Nephron progenitor cell (in vitro differentiated cells): ENCODE data around the gene FOXC2.

Experiments
- DNase-seq: peaks from one replicate; pipeline ENCODE4 v3.0.0; 2021
- H3K27ac Mint-ChIP-seq: 2 replicates; pipeline ENCODE4 v1.8.0; 2021; ENCODE audit warnings: mild to moderate bottlenecking, moderate library complexity, mixed read lengths
- H3K27me3 Mint-ChIP-seq: 2 replicates; pipeline ENCODE4 v1.8.0; 2021; ENCODE audit warnings: mild to moderate bottlenecking, low read depth, mixed read lengths; ENCODE audit not compliant: poor library complexity
- H3K36me3 Mint-ChIP-seq: 2 replicates; pipeline ENCODE4 v1.8.0; 2021; ENCODE audit warnings: low read depth, mixed read lengths
- H3K4me1 Mint-ChIP-seq: 2 replicates; pipeline ENCODE4 v1.8.0; 2021; ENCODE audit warnings: mixed read lengths
- H3K4me3 Mint-ChIP-seq: 2 replicates; pipeline ENCODE4 v1.8.0; 2021; ENCODE audit warnings: mild to moderate bottlenecking, moderate library complexity, mixed read lengths
- H3K9me3 Mint-ChIP-seq: 2 replicates; pipeline ENCODE4 v1.8.0; 2021; ENCODE audit warnings: mild to moderate bottlenecking, moderate library complexity, mixed read lengths
- TF ChIP-seq, protein P1 (sequence below): fragments of 200-600 bp; sonication (generic); IDR thresholded peaks from 2 replicates; pipeline ENCODE4 v1.5.0; 2021; ENCODE audit warnings: antibody characterized with exemption

Gene FOXC2

DNA sequence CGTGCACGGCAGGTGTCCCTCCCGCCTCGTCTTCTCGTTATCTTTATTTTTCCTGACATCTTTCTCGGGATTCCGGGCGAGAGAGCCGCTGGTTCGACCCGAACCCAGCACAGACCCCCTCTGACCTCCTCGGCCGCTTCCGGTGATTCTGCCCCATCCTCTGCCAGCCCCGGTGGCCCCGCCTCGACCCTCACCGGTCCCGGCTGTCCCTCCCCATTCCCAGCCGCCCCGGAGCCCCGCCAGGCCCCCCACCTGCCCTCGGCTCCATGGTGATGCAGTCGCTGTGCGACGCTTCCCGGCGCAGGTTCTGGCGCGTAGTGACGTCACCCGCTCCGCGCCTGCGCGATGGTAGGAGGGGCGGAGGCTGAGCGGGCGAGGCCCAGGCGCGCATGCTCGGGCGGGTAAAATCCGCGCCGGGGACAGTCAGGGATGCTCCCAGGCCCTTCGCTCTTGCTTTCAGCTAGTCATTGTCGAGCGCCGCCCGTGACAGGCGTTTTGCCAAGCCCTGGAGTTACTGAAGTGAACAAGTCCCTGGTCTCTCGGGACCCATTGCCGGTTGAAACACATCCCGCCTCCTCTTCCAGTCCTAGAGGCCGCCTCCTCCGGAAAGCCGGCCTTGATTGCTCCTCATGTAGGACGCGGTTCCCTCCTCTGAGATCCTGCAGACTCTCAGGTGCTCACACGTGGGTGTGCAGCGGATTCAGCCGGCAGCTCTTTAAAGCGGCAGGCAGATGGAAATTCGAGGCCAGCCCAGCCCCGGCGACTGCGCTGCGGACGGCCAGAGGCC lies 11.5 kb upstream of the FOXC2 start, which contains the start of gene MTHFSD:
TSS of gene MTHFSD (minus strand) at position 319 of the 787 bp plus-strand sequence. CDS start at position 268, 51 bp downstream.
- DNase-seq: peak; percentile 90
- Mint-ChIP-seq H3K27ac (peak within 1 kb of the TSS; percentile 85), H3K4me1 (peaks cover 56% of the 10 kb centered on the region)

DNA sequence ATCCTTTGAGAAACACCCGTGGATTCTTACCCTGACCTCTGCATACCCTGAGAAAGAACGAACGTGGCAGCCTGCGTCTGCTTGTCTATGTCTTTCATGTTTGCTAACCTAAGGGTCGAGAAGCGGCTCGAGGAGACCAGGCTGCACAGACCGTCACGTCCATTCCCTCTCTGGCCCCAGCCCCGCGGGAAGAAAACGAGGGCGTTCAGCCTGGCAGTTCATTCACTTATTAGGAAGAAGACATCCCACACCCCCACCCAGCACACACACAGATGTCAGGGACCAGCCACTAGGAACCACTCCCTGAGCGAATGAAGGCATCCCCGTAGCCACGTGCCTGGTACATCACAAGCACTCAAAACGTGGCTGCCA lies 10.9 kb upstream of the FOXC2 start:
- H3K36me3 Mint-ChIP-seq: peaks cover 5% of the 10 kb centered on the region
- peaks cover 51% of the 10 kb centered on the region for H3K4me1 Mint-ChIP-seq
- peak overlapping the region; percentile 92 for H3K4me3 Mint-ChIP-seq
- DNase-seq: no peak
- TF ChIP-seq, protein P1, sequence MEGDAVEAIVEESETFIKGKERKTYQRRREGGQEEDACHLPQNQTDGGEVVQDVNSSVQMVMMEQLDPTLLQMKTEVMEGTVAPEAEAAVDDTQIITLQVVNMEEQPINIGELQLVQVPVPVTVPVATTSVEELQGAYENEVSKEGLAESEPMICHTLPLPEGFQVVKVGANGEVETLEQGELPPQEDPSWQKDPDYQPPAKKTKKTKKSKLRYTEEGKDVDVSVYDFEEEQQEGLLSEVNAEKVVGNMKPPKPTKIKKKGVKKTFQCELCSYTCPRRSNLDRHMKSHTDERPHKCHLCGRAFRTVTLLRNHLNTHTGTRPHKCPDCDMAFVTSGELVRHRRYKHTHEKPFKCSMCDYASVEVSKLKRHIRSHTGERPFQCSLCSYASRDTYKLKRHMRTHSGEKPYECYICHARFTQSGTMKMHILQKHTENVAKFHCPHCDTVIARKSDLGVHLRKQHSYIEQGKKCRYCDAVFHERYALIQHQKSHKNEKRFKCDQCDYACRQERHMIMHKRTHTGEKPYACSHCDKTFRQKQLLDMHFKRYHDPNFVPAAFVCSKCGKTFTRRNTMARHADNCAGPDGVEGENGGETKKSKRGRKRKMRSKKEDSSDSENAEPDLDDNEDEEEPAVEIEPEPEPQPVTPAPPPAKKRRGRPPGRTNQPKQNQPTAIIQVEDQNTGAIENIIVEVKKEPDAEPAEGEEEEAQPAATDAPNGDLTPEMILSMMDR: no peak
- H3K9me3 Mint-ChIP-seq: peaks cover 4% of the 10 kb centered on the region
- H3K27me3 Mint-ChIP-seq: peaks cover 18% of the 10 kb centered on the region
- no peak overlapping the region for H3K27ac Mint-ChIP-seq

More for the DNA sequence above, 11.5 kb upstream of the FOXC2 start, which contains the start of gene MTHFSD:
- Mint-ChIP-seq H3K9me3 (peaks cover 4% of the 10 kb centered on the region), H3K36me3 (peaks cover 5% of the 10 kb centered on the region), H3K4me3 (peak within 1 kb of the TSS; percentile 92), H3K27me3 (peaks cover 16% of the 10 kb centered on the region)
- TF ChIP-seq, protein P1: no peak

DNA sequence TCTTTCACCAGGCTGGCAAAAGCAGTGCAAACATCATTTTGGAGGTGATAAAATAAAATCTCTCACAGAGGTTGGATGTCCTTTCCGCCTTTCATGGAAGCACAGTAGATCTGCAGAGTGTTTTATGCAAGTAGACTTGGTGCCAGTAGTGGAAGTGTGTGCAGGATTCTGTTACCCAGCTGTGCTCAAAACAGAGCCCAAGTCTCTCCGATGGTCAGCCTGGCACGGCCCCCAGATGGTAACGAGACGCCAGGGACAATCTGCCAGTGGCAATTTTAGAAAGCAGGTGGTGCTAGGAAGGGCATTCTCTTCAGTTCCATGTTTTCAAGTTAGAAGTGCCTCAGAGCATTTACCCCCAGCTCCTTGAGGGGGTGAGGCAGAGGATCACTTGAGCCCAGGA lies 10.1 kb upstream of the FOXC2 start:
- Mint-ChIP-seq H3K4me1 (peaks cover 45% of the 10 kb centered on the region), H3K4me3 (peak overlapping the region; percentile 92), H3K27me3 (peaks cover 18% of the 10 kb centered on the region), H3K36me3 (peaks cover 5% of the 10 kb centered on the region), H3K27ac (no peak overlapping the region), H3K9me3 (peaks cover 4% of the 10 kb centered on the region)
- no peak for DNase-seq
- TF ChIP-seq, protein P1: no peak

DNA sequence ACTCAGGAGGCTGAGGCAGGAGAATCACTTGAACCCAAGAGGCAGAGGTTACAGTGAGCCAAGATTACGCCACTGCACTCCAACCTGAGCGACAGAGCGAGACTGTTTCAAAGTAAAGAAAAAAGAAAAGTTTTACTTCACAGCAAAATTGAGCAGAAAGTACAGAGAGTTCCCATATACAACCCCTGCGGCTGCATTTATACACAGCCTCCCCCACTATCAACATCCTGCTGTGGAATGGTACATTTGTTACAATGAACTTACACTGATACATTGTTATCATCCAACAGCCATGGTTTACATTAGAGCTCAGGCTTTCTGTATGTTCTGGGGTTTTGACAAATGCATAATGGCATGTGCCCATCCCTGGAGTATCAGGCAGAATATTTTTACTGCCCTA lies 9.0 kb upstream of the FOXC2 start:
- H3K27ac Mint-ChIP-seq: no peak overlapping the region
- DNase-seq: no peak
- H3K36me3 Mint-ChIP-seq: peaks cover 5% of the 10 kb centered on the region
- TF ChIP-seq, protein P1: no peak
- peaks cover 4% of the 10 kb centered on the region for H3K9me3 Mint-ChIP-seq
- no peak overlapping the region for H3K4me3 Mint-ChIP-seq
- H3K27me3 Mint-ChIP-seq: peaks cover 15% of the 10 kb centered on the region
- H3K4me1 Mint-ChIP-seq: peaks cover 35% of the 10 kb centered on the region

DNA sequence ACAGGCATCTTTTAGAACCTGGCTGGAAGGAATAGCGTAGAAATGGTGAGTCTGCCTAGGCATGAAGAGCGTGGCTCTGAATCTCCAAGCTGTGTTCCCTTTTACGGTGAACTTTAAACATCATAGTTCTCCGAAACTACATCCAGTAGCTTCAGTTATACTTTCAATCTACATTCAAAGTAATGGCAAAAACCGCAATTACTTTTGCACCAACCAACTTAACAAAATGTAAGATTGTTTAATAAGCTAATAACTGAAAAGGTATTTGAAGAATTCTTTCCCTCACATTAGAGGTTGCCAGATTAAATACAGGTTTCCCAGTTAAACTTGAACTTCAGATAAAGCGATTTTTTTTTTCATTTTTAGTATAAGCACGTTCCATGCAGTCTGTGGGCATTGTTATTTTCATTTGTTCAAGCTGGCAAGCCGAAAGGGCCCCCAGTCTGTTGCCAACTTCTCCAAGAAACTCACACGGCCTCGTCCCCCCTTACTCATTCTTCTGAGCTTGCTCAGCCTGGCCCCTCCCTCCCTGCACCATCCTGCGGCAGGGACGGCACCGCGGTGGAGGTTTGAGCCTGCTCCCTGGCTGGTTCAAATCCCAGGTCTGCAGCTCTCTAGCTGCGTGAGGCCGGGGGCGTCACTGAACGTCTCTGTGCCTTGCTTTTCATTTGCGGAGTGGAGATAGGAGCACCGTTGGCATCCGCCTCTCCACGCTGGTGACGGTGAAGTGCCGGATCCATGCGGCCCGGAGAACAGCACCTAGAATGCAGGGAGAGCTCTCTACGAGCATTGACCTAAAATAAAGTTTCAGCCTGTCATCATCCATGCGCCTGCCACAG lies 8.1 kb upstream of the FOXC2 start:
- Mint-ChIP-seq H3K27ac (no peak overlapping the region), H3K27me3 (peaks cover 19% of the 10 kb centered on the region), H3K36me3 (peaks cover 5% of the 10 kb centered on the region), H3K4me1 (peaks cover 37% of the 10 kb centered on the region), H3K4me3 (no peak overlapping the region), H3K9me3 (peaks cover 4% of the 10 kb centered on the region)
- TF ChIP-seq, protein P1: no peak
- no peak for DNase-seq
